ENCODE measurements around the gene COG5.

COG5 gene

GRCh38 chr7:107338080-107338479, 225.6 kb downstream of the COG5 start:
- Histone ChIP-seq H3K36me3 (ENCODE audit: insufficient read depth) (no peaks in the 10 kb centered on the region), H3K4me3 (IDR thresholded peaks at IDR 0.05; ENCODE audit: insufficient read depth, low read depth, low read length) (no peak overlapping the region), H2AFZ (ENCODE audit: low read depth) (no peak overlapping the region), H3K9ac (no peak overlapping the region), H3K79me2 (ENCODE audit: insufficient read depth, low read depth) (no peaks in the 10 kb centered on the region), H3K4me2 (no peak overlapping the region), H4K20me1 (ENCODE audit: insufficient read depth) (no peaks in the 10 kb centered on the region), H3K27ac (no peak overlapping the region), H3K4me1 (ENCODE audit: low read depth, poor library complexity, severe bottlenecking) (no peaks in the 10 kb centered on the region), H3K27me3 (ENCODE audit: insufficient read depth, low read depth) (no peaks in the 10 kb centered on the region)
- TF ChIP-seq, protein P1, sequence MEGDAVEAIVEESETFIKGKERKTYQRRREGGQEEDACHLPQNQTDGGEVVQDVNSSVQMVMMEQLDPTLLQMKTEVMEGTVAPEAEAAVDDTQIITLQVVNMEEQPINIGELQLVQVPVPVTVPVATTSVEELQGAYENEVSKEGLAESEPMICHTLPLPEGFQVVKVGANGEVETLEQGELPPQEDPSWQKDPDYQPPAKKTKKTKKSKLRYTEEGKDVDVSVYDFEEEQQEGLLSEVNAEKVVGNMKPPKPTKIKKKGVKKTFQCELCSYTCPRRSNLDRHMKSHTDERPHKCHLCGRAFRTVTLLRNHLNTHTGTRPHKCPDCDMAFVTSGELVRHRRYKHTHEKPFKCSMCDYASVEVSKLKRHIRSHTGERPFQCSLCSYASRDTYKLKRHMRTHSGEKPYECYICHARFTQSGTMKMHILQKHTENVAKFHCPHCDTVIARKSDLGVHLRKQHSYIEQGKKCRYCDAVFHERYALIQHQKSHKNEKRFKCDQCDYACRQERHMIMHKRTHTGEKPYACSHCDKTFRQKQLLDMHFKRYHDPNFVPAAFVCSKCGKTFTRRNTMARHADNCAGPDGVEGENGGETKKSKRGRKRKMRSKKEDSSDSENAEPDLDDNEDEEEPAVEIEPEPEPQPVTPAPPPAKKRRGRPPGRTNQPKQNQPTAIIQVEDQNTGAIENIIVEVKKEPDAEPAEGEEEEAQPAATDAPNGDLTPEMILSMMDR (conservative IDR thresholded peaks at IDR 0.05; ENCODE audit: low read depth, low read length), result no peak

- no peak overlapping the region for H3K4me3 ChIP-seq (IDR thresholded peaks at IDR 0.05; ENCODE audit: insufficient read depth, low read depth, low read length)
- no peaks in the 10 kb centered on the region for H4K20me1 ChIP-seq (ENCODE audit: insufficient read depth)
- no peaks in the 10 kb centered on the region for H3K36me3 ChIP-seq (ENCODE audit: insufficient read depth)
- no peak overlapping the region for H2AFZ ChIP-seq (ENCODE audit: low read depth)
- TF ChIP-seq, protein P1 (conservative IDR thresholded peaks at IDR 0.05; ENCODE audit: low read depth, low read length), result no peak
- H3K27me3 ChIP-seq (ENCODE audit: insufficient read depth, low read depth), result no peaks in the 10 kb centered on the region
- H3K4me2 ChIP-seq, result no peak overlapping the region
- peaks cover 8% of the 10 kb centered on the region for H3K4me1 ChIP-seq (ENCODE audit: low read depth, poor library complexity, severe bottlenecking)
- no peaks in the 10 kb centered on the region for H3K79me2 ChIP-seq (ENCODE audit: insufficient read depth, low read depth)
- H3K27ac ChIP-seq, result no peak overlapping the region
- H3K9ac ChIP-seq, result no peak overlapping the region
Observed at GRCh38 chr7:107332488-107333269, 231.0 kb downstream of the COG5 start.

DNA sequence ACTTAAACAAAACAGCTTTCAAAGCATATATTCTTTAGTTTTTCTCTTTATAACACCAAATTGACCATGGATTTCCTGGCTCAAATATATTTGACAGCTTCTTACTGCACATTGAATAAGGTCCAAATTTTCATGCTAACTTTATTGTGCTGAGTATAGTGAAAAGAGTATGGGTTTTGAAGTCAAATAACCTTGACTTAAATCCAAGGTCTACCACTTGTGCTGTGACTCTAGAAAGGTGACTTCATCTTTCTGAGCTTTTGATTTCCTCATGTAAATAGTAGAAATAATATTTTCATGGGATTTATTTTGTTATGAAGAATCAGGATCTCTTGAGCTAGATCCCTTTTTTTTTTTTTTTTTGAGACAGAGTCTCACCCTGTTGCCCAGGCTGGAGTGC, 233.2 kb downstream of the COG5 start:
- Histone ChIP-seq H3K27ac (no peak overlapping the region), H3K4me3 (IDR thresholded peaks at IDR 0.05; ENCODE audit: insufficient read depth, low read depth, low read length) (no peak overlapping the region), H3K4me1 (ENCODE audit: low read depth, poor library complexity, severe bottlenecking) (peaks cover 8% of the 10 kb centered on the region), H3K36me3 (ENCODE audit: insufficient read depth) (no peaks in the 10 kb centered on the region), H4K20me1 (ENCODE audit: insufficient read depth) (no peaks in the 10 kb centered on the region), H2AFZ (ENCODE audit: low read depth) (no peak overlapping the region), H3K79me2 (ENCODE audit: insufficient read depth, low read depth) (no peaks in the 10 kb centered on the region), H3K4me2 (no peak overlapping the region), H3K9ac (no peak overlapping the region), H3K27me3 (ENCODE audit: insufficient read depth, low read depth) (no peaks in the 10 kb centered on the region)
- TF ChIP-seq, protein P1 (conservative IDR thresholded peaks at IDR 0.05; ENCODE audit: low read depth, low read length), result no peak

DNA sequence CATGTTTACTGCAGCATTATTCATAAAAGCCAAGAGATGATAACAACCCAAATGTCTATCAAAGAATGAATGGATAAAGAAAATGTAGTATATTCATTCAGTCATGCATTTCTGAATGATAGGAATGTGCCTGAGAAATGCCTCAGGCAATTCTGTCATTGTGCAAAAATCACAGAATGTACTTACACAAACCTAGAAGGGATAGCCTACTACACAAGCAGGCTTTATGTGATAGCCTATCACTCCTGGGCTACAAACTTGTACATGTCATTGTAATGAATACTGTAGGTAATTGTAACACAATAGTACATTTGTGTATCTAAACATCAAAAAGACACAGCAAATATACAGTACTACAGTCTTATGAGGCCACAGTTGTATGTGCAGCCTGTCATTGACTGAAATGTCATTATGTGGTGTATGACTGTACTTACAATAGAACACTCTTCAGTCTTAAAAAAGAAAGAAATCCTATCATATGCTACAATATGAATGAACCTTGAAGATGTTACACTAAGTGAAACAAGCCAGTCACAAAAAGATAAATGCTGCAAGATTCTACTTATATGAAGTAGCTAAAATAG, 235.6 kb downstream of the COG5 start:
- Histone ChIP-seq H2AFZ (ENCODE audit: low read depth) (no peak overlapping the region), H3K4me3 (IDR thresholded peaks at IDR 0.05; ENCODE audit: insufficient read depth, low read depth, low read length) (no peak overlapping the region), H3K4me2 (no peak overlapping the region), H3K4me1 (ENCODE audit: low read depth, poor library complexity, severe bottlenecking) (peaks cover 8% of the 10 kb centered on the region), H3K27me3 (ENCODE audit: insufficient read depth, low read depth) (no peaks in the 10 kb centered on the region), H3K79me2 (ENCODE audit: insufficient read depth, low read depth) (no peaks in the 10 kb centered on the region), H3K27ac (no peak overlapping the region), H4K20me1 (ENCODE audit: insufficient read depth) (no peaks in the 10 kb centered on the region), H3K9ac (no peak overlapping the region), H3K36me3 (ENCODE audit: insufficient read depth) (no peaks in the 10 kb centered on the region)
- TF ChIP-seq, protein P1 (conservative IDR thresholded peaks at IDR 0.05; ENCODE audit: low read depth, low read length), result no peak

Measured in KMS-11 (cell line).